Bronchial epithelial cell (primary cell): ENCODE results near the gene PCAT7. TPM values are rescaled to one million over a fixed set of nuclear protein-coding genes. Genes with fewer than 3 reads are reported as not detected.
"Not testable (repeated sequence)": the region's sequence is repeated elsewhere in the genome, so short reads cannot be mapped to it uniquely, and the experiment has no call there.

Source experiments
- DNase-seq: peaks from one replicate; pipeline ENCODE4 v3.0.0-alpha.2; 2010; ENCODE audit warnings: low read depth
- FAIRE-seq: peaks from 2 replicates; lab custom pipeline; 2011; peaks lifted over from hg19 to GRCh38; lab: Jason Lieb, UNC
- H3K27me3 ChIP-seq: 2 replicates; pipeline ENCODE4 v1.5.1; 2011; ENCODE audit warnings: low read length; ENCODE audit not compliant: control insufficient read depth, insufficient read depth
- H3K36me3 ChIP-seq: 2 replicates; pipeline ENCODE4 v1.5.1; 2011; ENCODE audit warnings: low read length; ENCODE audit not compliant: control insufficient read depth, insufficient read depth
- H3K4me3 ChIP-seq: 2 replicates; pipeline ENCODE4 v1.5.1; 2011; ENCODE audit warnings: mild to moderate bottlenecking, low read depth, low read length, control low read depth
- CTCF ChIP-seq: IDR thresholded peaks from 2 replicates; pipeline ENCODE4 v1.5.1; 2011; ENCODE audit warnings: mild to moderate bottlenecking, moderate library complexity, low read length, control low read depth, inconsistent platforms; ENCODE audit not compliant: insufficient read depth, severe bottlenecking
- total RNA-seq: library from RNA; depleted of rRNA; stranded (reverse); fragments of >200 nt; gene quantifications from 2 replicates; pipeline ENCODE4 v1.2.1, GENCODE V29; 2014

Gene PCAT7
- total RNA-seq, 1 donor from 2014 or later, result not detected

GRCh38 chr9:94533155-94533554, 21.7 kb upstream of the PCAT7 start:
- FAIRE-seq (no peak), DNase-seq (no peak)
- no peak for TF ChIP-seq CTCF
- Histone ChIP-seq H3K27me3 (no peaks in the 10 kb centered on the region), H3K36me3 (no peaks in the 10 kb centered on the region), H3K4me3 (no peak overlapping the region)

GRCh38 chr9:94533601-94534000, 21.3 kb upstream of the PCAT7 start:
- TF ChIP-seq CTCF, result no peak
- Histone ChIP-seq H3K27me3 (no peaks in the 10 kb centered on the region), H3K36me3 (no peaks in the 10 kb centered on the region), H3K4me3 (no peak overlapping the region)
- FAIRE-seq, result no peak
- DNase-seq, result no peak

- H3K27me3 ChIP-seq, result no peaks in the 10 kb centered on the region
- H3K36me3 ChIP-seq, result no peaks in the 10 kb centered on the region
- TF ChIP-seq CTCF, result no peak
- no peak overlapping the region for H3K4me3 ChIP-seq
- FAIRE-seq (no peak), DNase-seq (no peak)
Measured at GRCh38 chr9:94534901-94535300, 20.0 kb upstream of the PCAT7 start.

- DNase-seq, result no peak
- H3K36me3 ChIP-seq, result no peaks in the 10 kb centered on the region
- no peak for TF ChIP-seq CTCF
- H3K27me3 ChIP-seq, result no peaks in the 10 kb centered on the region
- no peak overlapping the region for H3K4me3 ChIP-seq
- FAIRE-seq, result no peak
Measured at GRCh38 chr9:94538908-94539307, 16.0 kb upstream of the PCAT7 start.

- H3K4me3 ChIP-seq, FAIRE-seq, DNase-seq, H3K36me3 ChIP-seq, H3K27me3 ChIP-seq: not testable (repeated sequence)
Measured at GRCh38 chr9:94544335-94544734, 10.5 kb upstream of the PCAT7 start.

- Histone ChIP-seq H3K4me3 (no peak overlapping the region), H3K36me3 (no peaks in the 10 kb centered on the region), H3K27me3 (no peaks in the 10 kb centered on the region)
- DNase-seq (no peak), FAIRE-seq (no peak)
- no peak for TF ChIP-seq CTCF
Measured at GRCh38 chr9:94545940-94546339, 8.9 kb upstream of the PCAT7 start.
